AML-193 (cell line): ENCODE data around the gene PPP2R1B.
"Not testable (repeated sequence)": the region's sequence is repeated elsewhere in the genome, so short reads cannot be mapped to it uniquely, and the experiment has no call there.

Source experiments
- DNase-seq, 2 experiments: peaks; one replicate each; lab custom pipeline; 2025; lab: John Stamatoyannopoulos, UW

The PPP2R1B gene

DNA sequence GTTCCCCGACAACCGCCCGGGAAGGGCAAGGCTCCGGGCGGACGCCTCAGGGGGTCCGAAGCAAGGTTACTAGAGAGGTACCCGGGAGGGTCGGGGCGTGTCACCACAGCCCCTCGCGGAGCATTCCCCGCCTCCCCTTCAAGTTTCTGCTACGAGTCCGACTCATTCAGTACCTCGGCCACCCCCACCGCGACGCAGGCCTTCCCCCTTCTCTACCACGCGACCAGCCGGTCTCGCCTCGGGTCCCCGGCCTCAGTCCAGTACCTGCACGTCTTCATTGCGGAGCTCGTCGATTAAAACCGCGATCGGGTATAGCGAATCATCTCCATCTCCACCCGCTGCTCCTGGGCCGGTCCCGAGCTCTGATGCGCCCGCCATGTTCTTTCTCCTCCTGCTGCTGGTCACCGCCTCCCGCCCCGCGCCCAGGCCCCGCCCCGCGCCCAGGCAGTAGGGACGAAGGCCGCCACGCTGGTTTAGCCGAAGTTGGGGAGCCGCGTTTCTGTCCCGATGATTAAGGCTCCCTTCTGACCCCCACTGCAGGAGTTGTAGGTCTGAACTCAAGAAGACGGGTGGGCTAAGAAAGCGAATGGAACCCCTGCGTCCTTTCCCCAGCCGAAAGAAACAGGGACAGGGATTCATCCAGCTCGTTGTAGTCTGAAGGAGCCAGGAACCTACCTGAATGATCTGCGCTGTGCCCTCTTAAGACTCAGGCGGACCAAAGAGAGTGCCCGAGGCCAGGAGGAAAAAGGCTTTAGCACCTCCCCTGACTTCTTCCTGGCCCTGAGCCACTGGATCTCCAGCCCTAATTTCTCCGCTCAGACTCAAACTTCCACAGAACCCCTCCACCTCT, at the start of gene PPP2R1B:
Gene PPP2R1B, minus strand, starts transcription at position 406 of the 850 bp plus-strand sequence. Its CDS starts 28 bp downstream, at position 378.
- DNase-seq, result peak; percentile 61 to 69

DNA sequence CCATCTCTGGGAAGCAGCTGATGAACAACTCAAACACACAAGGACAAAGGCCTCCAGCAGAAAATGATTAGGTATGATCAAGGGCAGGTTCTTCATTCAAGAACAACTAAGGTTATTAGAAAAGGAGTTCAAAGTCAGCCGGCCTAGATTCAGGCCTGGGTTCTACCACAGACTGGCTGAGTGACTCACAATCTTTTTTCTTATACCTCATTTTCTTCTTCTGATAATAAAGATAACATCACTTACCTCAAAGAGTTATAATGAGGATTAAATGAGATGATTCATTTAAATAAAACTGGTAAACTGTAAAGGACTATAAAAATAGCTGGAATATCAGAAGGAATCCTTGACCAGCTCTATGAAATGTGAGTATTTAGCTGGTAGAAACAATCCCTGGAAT, 49.3 kb upstream of the PPP2R1B start:
- no peak for DNase-seq

DNA sequence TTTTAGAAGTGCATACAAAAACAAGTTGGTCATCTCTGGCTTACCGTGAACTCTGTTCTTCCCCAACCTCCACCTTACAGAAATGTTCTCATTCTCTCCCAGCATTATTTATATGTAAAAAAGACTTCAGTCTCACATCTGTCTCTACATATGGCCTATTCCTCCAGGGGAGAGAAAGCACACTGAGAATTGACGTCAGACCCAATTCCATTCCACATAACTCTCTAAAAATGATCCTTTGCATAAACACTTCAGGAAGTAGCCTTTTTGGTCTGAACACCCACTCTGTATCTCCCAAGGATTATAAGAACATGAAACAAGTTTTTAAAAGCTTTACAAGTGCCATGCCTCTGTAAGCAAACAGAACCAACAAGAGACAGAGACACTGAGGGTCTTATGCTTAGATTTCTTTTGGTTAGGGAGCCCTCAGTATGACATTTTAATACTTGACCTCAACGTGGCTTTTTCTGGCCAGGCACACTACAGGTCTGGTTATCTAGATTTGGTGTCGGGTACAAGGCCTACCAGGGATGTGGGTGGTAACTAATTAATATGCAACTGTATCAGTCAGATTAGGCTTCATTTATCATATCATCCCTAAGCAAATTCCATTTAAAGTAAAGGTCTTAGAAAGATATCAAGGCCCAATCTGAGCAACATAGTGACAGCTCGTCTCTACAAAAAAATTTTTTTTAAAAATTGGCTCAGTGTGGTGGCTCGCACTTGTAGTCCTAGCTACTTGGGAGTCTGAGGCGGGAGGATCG, 48.5 kb upstream of the PPP2R1B start:
- no peak for DNase-seq

DNA sequence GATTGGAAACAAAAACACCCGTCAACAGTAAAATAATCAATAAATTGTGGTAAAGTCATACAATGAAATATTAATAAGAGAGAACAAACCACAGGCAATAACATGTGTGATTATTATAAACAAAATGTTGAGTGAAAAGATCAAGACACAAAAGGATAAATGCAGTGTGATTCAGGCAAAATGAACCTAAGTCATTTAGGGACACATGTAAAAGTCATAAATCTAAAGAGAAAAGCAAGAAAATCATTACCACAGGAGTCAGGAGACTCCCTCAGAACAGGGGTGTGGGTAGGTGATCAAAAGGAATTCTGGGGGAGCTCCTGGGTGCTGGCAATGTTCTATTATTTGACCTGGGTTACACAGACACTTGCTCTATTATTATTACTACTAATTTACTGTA, 47.9 kb upstream of the PPP2R1B start:
- DNase-seq, result no peak

DNA sequence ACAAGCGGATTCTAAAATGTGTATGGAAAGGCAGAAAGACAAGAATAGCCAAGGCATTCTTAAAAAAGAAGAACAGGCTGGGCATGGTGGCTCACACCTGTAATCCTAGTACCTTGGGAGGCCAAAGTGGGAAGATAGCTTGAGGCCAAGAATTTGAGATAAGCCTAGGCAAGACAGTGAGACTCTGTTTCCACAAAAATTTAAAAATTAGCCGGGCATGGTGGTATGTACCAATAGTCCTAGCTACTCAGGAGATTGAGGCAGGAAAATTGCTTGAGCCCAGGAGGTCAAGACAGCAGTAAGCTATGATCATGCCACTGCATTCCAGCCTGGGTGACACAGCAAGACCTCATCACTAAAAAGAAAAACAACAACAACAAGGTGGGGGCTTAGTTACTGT, 46.0 kb upstream of the PPP2R1B start:
- no peak for DNase-seq

DNA sequence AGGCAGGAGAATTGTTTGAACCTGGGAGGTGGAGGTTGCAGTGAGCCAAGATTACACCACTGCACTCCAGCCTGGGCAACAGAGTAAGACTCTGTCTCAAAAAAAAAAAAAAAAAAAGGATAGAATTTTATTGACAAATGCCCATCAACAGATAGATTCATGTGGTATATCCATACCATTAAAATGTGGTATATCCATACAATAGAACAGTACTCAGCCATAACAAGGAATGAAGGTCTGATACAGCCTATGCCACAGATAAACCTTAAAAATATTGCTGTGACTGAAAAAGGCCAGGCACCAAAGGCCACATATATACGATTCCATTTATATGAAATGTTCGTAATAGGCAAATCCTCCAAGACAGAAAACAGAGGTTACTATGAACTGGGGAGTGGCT, 45.3 kb upstream of the PPP2R1B start:
- no peak for DNase-seq

DNA sequence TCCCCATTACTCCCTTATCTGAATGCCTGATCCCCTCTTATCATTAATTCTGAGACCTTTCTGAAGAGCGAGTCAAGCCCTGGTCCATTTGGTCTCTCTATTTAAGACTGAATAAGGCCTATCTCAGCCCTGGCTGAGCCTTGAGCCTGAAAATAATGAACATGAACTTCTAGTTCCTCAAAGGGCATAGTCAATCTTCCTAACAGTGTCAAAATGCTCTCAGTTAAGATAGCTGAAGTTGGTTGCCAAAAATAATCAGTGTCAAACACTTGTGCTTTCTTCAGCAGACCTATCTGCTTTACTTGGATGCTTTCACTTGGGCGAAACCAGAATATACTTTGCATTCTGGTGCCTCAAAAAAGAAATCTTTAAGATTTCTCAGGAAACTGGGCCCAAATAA, 42.6 kb upstream of the PPP2R1B start:
- DNase-seq, result no peak

DNA sequence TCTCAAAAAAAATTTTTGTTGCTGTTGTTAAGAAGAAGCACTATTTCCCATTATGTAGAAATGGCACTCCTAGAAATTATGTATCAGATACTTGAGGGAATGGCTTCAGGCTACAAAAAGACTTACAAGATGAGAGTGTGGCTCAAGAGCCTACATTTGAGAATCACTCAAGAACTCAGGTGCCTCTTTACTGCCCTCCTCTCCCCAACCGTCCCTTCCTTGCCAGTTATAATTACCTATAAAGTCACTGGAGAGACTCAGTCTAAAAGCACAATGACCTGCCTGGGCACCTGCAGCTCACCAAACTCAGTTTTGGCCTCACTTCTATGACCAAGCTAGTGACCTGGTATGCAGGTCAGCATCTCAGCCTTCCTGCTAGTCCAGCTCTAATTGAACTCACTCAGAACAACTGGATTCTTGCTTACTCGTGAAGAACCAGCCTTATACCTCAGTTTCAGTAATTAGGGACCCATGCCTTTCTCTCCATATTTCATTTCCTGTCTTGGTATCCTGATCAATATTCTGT, 41.9 kb upstream of the PPP2R1B start:
- no peak for DNase-seq

DNA sequence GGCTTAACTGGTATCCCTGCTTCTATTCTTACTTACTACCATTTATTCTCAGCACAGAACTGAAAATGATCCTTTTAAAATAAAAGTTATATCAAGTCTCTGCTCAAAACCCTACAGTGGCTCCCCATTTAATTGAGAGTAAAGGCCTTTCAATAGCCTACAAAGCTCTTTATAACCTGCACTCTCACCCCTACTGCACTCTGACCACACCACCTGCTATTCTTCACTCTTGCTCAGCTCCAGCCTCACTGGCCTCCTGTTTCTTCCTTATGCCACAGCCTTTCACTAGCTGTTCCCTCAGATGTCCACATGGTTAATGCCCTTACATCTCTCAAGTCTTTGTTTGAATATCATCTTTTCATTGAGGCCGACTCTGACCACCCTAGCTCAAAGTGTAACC, 40.9 kb upstream of the PPP2R1B start:
- DNase-seq, result no peak

DNA sequence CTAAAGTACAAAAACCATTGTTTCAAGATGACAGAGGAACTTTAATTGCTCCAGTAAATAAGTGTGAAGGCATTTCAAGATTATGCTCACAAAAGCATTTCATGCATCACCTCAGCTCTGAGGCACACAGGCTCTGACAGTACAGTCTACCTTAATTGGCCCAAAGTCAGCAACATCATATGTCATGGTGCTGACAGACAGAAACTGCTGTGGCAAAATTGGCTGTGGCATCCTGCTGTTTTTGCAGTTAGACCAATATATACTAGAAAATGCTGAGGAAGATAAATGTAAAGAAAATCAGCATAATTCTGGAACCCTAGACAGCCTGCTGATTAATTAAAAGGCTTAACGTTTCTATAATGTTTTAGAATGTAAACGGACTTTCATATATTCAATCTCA, 34.9 kb upstream of the PPP2R1B start:
- DNase-seq, result no peak

DNA sequence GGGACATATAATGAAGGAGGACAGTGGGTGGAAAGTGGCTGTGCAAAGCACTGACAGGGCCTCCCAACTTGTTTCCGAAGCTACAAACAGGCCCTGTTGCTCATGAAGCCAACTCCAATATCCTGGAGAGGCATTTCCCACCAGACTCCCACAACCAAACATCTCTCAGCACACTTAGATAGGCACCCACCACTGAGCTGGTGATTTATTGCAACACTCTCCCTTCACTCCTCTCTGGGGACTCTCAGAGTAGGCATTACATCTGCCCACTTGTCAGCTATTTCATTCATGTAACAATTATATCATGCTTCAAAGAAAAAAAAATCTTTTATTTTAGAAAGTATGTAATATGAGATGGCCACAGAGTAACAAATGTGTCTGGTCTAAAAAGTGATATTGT, 32.1 kb upstream of the PPP2R1B start:
- no peak for DNase-seq

DNA sequence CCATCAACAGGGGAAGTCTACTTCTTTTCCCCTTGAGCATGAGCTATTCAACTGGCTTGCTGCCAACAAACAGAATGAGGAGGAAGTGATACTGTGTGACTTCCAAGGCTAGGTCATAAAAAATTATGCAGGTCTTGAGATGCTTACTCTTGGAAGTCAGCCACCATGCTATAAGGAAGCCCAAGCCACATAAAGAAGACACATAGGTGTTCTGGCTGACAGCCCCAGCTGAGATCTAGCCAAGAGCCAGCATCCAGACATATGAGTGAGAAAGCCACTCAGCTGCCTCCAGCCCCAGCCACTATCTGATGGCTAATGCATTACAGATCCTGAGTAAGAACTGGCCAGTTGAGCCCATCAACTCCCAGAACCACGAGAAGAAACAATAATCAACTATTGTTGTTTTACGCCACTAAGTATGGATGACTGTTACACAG, 31.0 kb upstream of the PPP2R1B start:
- peak; percentile 3 to 5 for DNase-seq

DNA sequence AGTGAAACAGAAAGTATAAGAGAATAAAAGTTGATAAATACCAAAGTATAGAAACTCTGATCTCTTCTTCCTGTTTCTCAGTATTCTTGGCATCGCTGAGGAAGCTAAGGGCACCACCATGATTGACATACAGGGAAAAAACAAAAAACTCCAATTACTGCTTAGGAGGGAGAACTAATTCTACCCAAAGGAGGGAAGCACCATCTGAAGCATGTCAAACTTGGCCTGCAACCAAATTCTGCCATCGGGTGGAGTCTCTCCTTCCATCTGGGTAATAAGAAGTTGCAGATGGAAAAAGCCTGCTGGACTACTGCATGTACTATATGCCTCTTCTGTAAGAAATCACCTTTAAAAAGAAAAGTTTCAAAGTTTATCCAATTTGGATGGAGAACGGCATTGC, 30.5 kb upstream of the PPP2R1B start:
- DNase-seq, result no peak

DNA sequence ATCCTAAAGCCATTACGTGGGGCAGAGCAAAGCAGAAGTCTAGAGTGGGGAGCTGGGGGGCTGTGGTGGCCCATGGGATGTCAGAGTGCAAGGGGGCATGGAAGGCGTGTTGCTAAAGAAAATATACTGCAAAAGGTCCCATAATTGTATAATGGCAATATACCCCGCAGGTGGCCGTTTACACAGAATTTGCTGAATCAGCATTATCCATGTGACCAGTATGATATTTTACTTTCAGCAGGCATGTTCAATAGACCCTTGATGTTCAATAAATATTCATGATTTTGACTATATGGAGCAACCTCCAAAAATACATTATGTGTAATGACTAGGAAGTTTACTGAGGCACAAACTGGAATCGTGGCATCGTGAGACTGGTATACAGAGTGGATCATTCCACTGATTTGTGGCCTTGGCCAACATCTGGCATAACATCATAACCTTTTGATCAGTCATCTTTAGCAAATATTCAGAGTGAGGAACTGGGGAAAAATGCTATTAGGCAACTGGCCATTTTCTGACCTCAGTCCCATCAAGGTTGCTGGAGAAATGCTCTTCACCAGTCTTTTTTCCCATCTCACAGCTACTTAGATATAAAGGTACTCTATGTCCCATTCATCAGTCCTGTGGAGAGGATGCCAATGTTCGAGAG, 29.3 kb upstream of the PPP2R1B start:
- DNase-seq, result no peak

DNA sequence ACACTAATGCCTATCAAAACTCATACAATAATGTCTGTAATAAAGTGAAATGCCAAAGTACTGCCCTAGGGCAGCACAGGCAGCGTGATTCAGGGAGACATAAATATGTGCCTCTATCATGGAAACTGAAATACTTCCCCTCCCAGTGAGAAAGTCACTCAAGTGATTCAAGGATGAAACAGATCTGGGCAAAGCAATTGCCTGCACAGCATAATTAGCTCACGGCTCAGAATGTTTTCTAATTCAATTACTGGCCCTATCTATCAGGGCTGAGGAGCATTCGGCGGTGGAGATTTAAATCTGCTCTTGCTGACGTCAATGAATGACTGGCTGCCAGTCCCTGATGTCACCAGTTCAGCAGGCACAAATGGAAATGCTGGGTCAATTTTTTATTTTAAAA, 27.7 kb upstream of the PPP2R1B start:
- no peak for DNase-seq

DNA sequence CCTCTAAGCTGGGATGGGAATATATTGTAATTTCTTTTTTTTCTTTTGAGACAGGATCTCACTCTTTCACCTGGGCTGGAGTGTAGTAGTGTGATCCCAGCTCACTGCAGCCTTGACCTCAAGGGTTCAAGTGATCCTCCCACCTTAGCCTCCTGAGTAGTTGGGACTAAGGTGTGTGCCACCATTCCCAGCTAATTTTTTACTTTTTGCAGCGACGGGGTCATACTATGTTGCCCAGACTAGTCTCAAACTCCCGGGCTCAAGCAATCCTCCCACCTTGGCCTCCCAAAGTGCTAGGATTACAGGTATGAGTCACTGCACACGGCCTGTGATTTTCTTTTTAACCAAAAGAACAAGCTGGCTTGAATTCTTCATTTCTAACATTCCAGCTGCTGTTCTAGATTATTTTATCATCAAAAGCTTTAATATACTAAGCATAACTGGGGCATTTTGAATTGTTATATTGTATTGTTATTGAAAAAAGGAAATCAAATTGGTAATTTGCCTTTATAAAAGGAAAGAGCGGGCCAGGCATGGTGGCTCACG, 26.8 kb upstream of the PPP2R1B start:
- DNase-seq, result no peak

DNA sequence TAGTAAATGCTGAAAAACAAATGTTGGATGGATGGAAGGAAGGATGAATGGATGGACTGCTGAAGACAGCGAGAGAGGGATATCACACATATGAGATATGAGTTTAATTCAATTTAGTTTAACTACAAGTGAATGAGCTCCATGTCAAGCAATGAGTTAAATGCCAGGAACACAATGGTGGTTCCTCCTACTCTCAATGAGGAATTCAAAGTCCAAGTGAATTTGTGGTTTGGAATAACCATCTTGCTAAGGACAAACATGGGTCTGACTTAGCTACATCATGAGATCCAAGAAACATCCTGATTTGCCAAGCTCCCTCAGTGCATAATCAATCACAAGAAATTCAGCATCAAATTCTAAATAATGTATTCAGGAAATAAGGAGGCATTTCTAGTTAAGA, 26.1 kb upstream of the PPP2R1B start:
- no peak for DNase-seq

DNA sequence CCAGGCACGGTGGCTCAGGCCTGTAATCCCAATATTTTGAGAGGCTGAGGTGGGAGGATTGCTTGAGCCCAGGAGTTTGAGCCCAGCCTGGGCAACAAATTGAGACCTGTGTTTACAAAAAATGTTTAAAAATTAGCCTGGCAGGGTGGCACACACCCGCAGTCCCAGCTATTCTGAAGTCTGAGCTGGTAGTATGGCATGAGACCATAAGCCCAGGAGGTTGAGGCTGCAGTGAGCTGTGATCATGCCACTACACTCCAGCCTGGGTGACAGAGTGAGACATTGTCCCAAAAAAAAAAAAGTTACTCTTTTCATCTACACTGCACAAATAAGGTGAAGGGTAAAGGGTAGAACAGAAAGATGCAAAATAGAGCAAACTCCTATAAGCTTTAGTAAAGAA, 22.3 kb upstream of the PPP2R1B start:
- DNase-seq, result no peak

DNA sequence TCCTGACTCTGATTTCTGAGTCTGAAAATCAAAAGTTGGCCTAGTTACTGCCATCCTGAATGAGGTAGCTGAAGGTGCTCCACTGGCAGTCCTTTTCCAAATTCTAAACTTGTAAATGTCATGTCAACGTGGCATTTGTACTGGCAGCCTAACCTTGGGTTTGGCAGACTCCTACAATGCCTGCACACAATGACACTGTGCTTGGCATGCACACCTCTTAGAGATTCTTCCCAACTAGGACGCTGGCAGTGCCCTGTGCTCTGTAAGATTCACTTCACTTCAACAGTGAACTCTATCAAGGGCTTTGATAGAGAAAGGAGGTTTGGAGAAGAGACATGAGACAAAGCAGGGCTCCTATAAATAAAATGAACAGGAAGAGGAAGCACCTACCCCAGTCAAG, 21.9 kb upstream of the PPP2R1B start:
- DNase-seq, result no peak

DNA sequence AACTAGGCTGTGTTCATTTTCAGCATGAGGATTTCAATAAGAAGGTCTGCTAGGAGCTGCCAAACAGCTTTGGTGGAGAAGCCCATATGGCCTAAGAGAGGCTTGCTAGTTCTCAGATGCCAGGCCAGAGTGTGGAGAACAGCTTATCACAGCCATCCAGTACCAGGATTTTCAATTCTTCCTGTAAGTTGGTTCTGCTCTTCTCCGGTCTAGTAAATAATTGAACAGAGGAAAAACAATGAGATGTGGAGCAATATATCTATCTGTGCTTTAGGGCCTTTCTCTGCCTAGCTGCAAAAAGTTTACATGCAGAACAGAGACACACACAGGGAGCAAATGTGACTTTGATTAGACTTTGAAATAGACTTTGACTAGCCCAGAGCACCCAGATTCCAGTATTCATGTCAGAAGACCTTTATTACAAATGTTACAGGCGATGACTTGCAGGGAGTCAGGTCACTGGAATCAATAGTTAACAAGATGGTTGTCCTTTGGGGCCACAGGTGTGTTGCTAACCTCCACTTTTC, 19.8 kb upstream of the PPP2R1B start:
- DNase-seq, result no peak

DNA sequence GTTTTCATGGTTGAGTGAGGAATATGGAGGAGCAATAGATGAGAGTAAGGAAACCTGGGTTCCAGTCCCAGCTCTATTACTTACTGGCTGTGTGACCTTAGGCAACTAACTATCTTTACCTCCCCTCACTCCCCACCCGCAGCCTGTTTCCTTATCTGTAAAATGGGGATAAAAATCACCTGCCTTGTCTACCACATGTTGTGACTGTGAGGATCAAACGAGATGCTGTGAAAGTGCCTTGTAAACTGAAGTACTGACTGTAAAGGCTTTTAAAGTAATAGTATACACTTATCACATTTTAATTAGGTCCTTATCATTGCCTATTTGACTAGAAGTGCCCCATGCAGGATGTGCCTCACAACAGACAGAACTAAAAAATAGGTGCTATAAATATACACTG, 18.9 kb upstream of the PPP2R1B start:
- DNase-seq, result no peak

DNA sequence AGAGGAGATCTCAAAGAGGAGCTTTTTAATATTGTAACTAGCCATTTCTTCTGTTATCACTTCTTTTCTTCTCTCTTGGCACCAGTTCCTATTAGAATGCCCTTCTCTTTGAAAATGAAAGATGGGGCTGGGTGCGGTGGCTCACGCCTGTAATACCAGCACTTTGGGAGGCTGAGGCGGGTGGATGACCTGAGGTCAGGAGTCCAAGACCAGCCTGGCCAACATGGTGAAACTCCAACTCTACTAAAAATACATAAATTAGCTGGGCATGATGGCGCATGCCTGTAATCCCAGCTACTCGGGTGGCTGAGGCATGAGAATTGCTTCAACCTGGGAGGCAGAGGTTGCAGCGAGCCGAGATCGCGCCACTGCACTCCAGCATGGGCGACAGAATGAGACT, 18.1 kb upstream of the PPP2R1B start:
- not testable (repeated sequence) for DNase-seq
